Adrenal gland (tissue), 12 donors: Measurements from ENCODE around the gene PIP5KL1. TPM values are rescaled to one million over a fixed set of nuclear protein-coding genes. Genes with fewer than 3 reads are reported as not detected.
A peak's percentile ranks its signal among the peaks of the same experiment; 100 is the strongest.

Experiments used
- DNase-seq, 7 donors: peaks; one replicate each; pipeline ENCODE4 v3.0.0-alpha.2; 2019 to 2020
- H3K27ac ChIP-seq, 5 donors: fragments of 200-600 bp; sonication (generic) in 4 of 5; 1 replicate in 3 of 5; 2 replicates in 2 of 5; pipeline versions ENCODE4 v1.5.1 to v1.8.0; 2016 to 2020; ENCODE audit warnings: mild to moderate bottlenecking in 1 of 5
- H3K27me3 ChIP-seq: fragments of 200-600 bp; 2 replicates; pipeline ENCODE4 v1.8.0; 2021
- H3K36me3 ChIP-seq, 2 donors: fragments of 200-600 bp; replicated peaks in 1 of 2; 1 replicate in 1 of 2; 2 replicates in 1 of 2; pipeline versions ENCODE4 v1.5.1 to v1.8.0; 2018 to 2022
- H3K4me1 ChIP-seq, 2 donors: fragments of 200-600 bp; replicated peaks in 1 of 2; 1 replicate in 1 of 2; 2 replicates in 1 of 2; pipeline versions ENCODE4 v1.5.1 to v1.8.0; 2018 to 2021
- H3K4me3 ChIP-seq, 4 donors: fragments of 200-600 bp; sonication (generic) in 3 of 4; one replicate each; pipeline ENCODE4 v1.5.1; 2016 to 2018
- H3K9me3 ChIP-seq, 3 donors: fragments of 200-600 bp; sonication (generic) in 1 of 3; replicated peaks in 1 of 3; 1 replicate in 2 of 3; 2 replicates in 1 of 3; pipeline versions ENCODE4 v1.5.1 to v1.8.0; 2016 to 2021
- POLR2A ChIP-seq, 2 donors: fragments of 450-650 bp; IDR thresholded peaks; one replicate each; pipeline ENCODE4 v1.6.1; 2017; ENCODE audit warnings: antibody characterized with exemption in 2 of 2, mild to moderate bottlenecking in 2 of 2, moderate library complexity in 1 of 2
- WGBS, 4 donors: extraction: QIAGEN DNeasy Blood & Tissue Kit in 2 of 4; methylation state at CpG; one replicate each; pipeline versions ENCODE4 v1.1.5 to v1.1.7; 2013 to 2017; 5-methylcytosine and 5-hydroxymethylcytosine counted together
- intact Hi-C, 2 donors: fragments of 100-400 bp; cut with DNase I; formaldehyde crosslinking; loops; one replicate each; pipeline versions ENCODE4 v1.14.1 to v1.15.0; 2022 to 2023
- polyA plus RNA-seq, 3 donors: library from polyadenylated mRNA; stranded (reverse); fragments of 200-250 nt in 2 of 3; fragments of 350-450 nt in 1 of 3; fragmentation: Illumina TruSeq in 1 of 3; extraction: RNeasy Lipid Tissue Mini Kit (QIAGEN cat#74804) in 1 of 3; gene quantifications; one replicate each; pipeline ENCODE4 v1.2.3, GENCODE V29; 2013 to 2014
- total RNA-seq, 9 donors: library from RNA; depleted of rRNA in 4 of 9; stranded (reverse); fragments of >200 nt in 4 of 9; fragments of 120-200 nt in 1 of 9; fragmentation: NEBNext Ultra II Directional in 1 of 9; extraction: Animal tissue kit (Norgen Biotek cat#: 25700) in 1 of 9; gene quantifications; one replicate each; pipeline versions ENCODE4 v1.1.0 to v1.2.4, GENCODE V29; 2013 to 2023
- TF ChIP-seq, protein P1 (sequence below), 6 experiments: fragments of 450-650 bp in 4 of 6; fragments of 200-600 bp in 2 of 6; sonication (generic) in 1 of 6; IDR thresholded peaks; 1 replicate in 5 of 6; 2 replicates in 1 of 6; pipeline versions ENCODE4 v1.5.1 to v1.8.0; 2016 to 2021; ENCODE audit warnings: antibody characterized with exemption in 6 of 6, mild to moderate bottlenecking in 2 of 6, moderate library complexity in 1 of 6
- donor health status: healthy with polysubstance abuse.
- donor health status: Bipolar disorder and iron deficiency.
- donor health status: DM: yes; HTN: yes; CAD: no.
- donor health status: DM: no; HTN: no; CAD: no.
- donor health status: DM: no; HTN: no; CAD: no.
- donor health status: DM: yes; HTN: yes; CAD: no.

Gene PIP5KL1
- total and polyA plus RNA-seq, 12 donors = 0.19 to 2.3 (median 0.83) TPM; not detected in 3

DNA sequence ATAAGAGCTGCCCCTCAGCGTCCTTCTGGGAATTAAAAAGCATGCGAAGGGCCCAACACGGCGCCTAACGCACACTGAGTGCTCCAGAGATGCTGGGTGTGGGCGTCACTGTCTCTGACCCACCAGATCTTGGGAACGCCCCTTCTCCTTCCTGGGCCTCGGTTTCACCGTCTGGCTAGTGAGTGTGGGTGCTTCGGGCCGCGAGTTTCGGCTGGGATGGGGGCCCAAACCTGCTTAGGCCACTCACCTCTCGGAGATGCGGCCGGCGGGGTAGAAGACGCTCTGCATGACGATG is 3.7 kb downstream of the PIP5KL1 start:
- Histone ChIP-seq H3K4me3 (no peak overlapping the region), H3K9me3 (no peaks in the 10 kb centered on the region), H3K27ac (no peak overlapping the region), H3K36me3 (no peaks in the 10 kb centered on the region), H3K27me3 (peaks cover 28% of the 10 kb centered on the region), H3K4me1 (peaks cover 10 to 33% of the 10 kb centered on the region in 2 donors)
- intact Hi-C loops = loop anchor here (10.0 kb wide), 2 partner anchors 342 to 422 kb away; no protein-coding TSS in a partner anchor
- WGBS, 4 donors = 18 to 25% (median 22%) methylated on average over 16 to 19 of the region's 19 CpGs; no CpG with 5 or more reads in 1 of the 4 donors
- TF ChIP-seq, protein P1, sequence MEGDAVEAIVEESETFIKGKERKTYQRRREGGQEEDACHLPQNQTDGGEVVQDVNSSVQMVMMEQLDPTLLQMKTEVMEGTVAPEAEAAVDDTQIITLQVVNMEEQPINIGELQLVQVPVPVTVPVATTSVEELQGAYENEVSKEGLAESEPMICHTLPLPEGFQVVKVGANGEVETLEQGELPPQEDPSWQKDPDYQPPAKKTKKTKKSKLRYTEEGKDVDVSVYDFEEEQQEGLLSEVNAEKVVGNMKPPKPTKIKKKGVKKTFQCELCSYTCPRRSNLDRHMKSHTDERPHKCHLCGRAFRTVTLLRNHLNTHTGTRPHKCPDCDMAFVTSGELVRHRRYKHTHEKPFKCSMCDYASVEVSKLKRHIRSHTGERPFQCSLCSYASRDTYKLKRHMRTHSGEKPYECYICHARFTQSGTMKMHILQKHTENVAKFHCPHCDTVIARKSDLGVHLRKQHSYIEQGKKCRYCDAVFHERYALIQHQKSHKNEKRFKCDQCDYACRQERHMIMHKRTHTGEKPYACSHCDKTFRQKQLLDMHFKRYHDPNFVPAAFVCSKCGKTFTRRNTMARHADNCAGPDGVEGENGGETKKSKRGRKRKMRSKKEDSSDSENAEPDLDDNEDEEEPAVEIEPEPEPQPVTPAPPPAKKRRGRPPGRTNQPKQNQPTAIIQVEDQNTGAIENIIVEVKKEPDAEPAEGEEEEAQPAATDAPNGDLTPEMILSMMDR (IDR thresholded peaks at IDR 0.05) = no peak
- TF ChIP-seq POLR2A (IDR thresholded peaks at IDR 0.05) = no peak
- no peak for DNase-seq

DNA sequence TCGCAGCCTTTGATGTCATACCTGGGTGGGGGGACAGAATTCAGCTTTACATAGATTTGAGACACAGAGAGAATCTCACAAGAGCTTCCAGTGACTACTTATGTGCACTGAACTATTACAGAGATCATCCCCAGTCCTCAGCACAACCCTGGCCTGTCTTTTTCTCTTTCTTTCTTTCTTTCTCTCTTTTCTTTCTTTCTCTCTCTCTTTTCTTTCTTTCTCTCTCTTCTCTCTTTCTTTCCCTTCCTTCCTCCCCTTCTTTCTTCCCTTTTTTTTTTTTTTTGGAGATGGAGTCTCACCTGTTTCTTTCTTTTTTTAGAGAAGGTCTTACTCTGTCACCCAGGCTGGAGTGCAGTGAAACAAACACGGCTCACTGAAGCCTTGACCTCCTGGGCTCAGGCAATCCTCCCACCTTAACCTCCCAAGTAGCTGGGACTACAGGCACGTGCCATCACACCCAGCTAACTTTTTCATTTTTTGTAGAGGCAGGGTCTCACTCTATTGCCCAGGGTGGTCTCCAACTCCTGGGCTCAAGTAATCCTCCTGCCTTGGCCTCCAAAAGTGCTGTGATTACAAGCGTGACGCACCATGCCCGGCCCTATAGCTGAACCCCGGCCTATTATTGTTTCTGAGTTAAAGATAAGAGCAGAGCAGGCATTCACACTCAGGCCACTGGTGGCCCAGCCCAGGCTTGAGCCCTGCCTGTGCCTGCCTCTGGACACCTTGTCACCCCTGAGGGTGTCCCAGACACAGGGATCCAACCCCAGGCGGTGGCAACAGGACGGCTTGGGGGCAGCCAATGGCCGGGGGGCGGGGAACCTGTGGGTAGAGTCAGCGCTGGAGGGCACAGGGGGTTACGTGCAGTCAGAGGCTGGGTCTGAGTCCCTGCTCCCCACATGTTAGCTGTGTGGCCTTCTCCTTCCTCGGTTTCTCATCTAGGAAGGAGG is 4.3 kb downstream of the PIP5KL1 start:
- TF ChIP-seq POLR2A (IDR thresholded peaks at IDR 0.05) = no peak
- TF ChIP-seq, protein P1 (IDR thresholded peaks at IDR 0.05) = no peak
- 66 to 78% (median 74%) methylated on average over 4 to 14 of the region's 14 CpGs for WGBS, 4 donors
- Histone ChIP-seq H3K36me3 (no peaks in the 10 kb centered on the region), H3K9me3 (no peaks in the 10 kb centered on the region), H3K4me3 (no peak overlapping the region), H3K27ac (no peak overlapping the region), H3K27me3 (peaks cover 28% of the 10 kb centered on the region), H3K4me1 (peaks cover 5 to 30% of the 10 kb centered on the region in 2 donors)
- no peak for DNase-seq
- intact Hi-C loops = loop anchor here (10.0 kb wide), 2 partner anchors 341 to 421 kb away; no protein-coding TSS in a partner anchor

DNA sequence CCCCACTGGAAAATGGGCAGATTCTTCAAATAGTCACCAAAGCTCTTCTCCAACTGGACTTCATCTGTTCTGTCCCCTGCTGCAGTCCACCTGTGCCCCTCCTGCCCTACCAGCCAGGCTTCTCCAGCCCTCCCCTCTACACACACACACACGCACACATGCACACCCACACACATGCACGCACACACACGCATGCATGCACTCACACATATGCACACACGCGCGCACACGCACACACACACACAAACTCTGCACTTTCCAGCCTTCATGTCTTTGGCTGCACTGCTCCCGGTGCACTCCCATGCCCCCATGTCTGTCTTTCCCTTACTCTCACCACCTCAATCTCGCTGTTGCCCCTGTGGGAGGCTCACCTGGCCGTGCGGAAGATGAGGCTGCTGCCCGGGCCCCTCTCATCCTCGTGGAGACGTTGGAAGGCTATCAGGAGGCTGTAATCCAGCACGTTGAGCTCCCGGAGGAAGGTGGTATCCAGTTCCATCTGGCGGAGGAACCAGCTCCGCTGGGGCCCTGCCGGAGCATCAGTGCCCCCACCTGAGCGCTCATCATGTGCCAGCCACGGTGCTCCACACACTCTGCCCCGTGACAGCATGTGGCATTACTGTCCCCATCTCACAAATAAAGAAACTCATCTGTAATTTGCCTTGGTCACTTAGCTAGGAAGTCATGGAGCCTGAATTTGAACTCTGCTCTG is 5.7 kb downstream of the PIP5KL1 start:
- 80 to 93% (median 84%) methylated on average over 14 to 22 of the region's 22 CpGs for WGBS, 4 donors
- no peak for DNase-seq
- TF ChIP-seq POLR2A (IDR thresholded peaks at IDR 0.05) = no peak
- TF ChIP-seq, protein P1 (IDR thresholded peaks at IDR 0.05) = no peak
- H3K4me3 ChIP-seq = no peak overlapping the region
- H3K27ac ChIP-seq = no peak overlapping the region
- peaks cover 28% of the 10 kb centered on the region for H3K27me3 ChIP-seq
- no peaks in the 10 kb centered on the region for H3K36me3 ChIP-seq
- H3K4me1 ChIP-seq = peaks cover 6 to 24% of the 10 kb centered on the region in 2 donors
- no peaks in the 10 kb centered on the region for H3K9me3 ChIP-seq
- intact Hi-C loops = loop anchor here (5.0 to 10.0 kb wide), 4 partner anchors 188 to 420 kb away; partner anchors contain the start of gene TOR2A (in 1 of the 2)

DNA sequence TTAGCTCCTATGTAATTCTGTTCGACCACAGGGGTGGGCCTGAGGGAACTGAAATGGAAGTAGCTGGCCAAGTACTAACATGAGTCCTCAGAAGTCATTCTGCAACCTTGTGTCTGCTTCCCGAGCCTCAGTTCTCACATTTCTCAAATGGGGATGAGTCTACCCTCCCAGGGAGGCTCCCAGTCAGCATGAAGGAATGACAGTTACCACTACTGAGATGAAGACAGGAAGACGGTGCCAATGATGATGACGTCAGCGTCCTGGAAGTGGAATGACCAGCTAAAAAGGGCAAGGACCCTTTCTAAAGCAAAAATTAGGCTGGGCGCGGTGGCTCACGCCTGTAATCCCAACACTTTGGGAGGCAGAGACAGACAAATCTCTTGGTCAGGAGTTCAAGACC is 6.8 kb downstream of the PIP5KL1 start:
- H3K27me3 ChIP-seq = peaks cover 28% of the 10 kb centered on the region
- peaks cover 14 to 35% of the 10 kb centered on the region in 2 donors for H3K4me1 ChIP-seq
- intact Hi-C loops = loop anchor here (5.0 to 10.0 kb wide), 4 partner anchors 186 to 419 kb away; partner anchors contain the start of gene TOR2A (in 1 of the 2)

More for the DNA sequence above, 6.8 kb downstream of the PIP5KL1 start:
- Histone ChIP-seq H3K27ac (no peak overlapping the region), H3K4me3 (no peak overlapping the region), H3K36me3 (no peaks in the 10 kb centered on the region), H3K9me3 (no peaks in the 10 kb centered on the region)
- TF ChIP-seq POLR2A (IDR thresholded peaks at IDR 0.05) = no peak
- TF ChIP-seq, protein P1 (IDR thresholded peaks at IDR 0.05) = no peak
- DNase-seq = peak in 1 of 7 donors; percentile 63
- 51 to 75% (median 66%) methylated on average over 8 of the region's 8 CpGs for WGBS, 4 donors
